A673 (cell line): Measurements from ENCODE around the gene CYB561D2. TPM values are rescaled to one million over a fixed set of nuclear protein-coding genes. Genes with fewer than 3 reads are reported as not detected.

Experiments used
- BruUV-seq: library from RNA; stranded (reverse); fragments of 400-500 nt; replicated peaks from 2 replicates; lab custom pipeline; 2021; lab: Mats Ljungman, UMichigan
- CTCF ChIA-PET: fragments of 300-600 bp; sonication (Branson Sonifier 250); formaldehyde crosslinking; loops from one replicate; lab custom pipeline; 2022; ENCODE audit warnings: antibody characterized with exemption; lab: Charles Lee
- POLR2A ChIA-PET: fragments of 300-600 bp; sonication (Branson Sonifier 250); formaldehyde crosslinking; loops from one replicate; lab custom pipeline; 2022; ENCODE audit warnings: antibody characterized with exemption; ENCODE audit not compliant: low non-redundant PET; lab: Charles Lee
- DNase-seq: peaks from one replicate; pipeline ENCODE4 v3.0.0-alpha.2; 2015; ENCODE audit warnings: low spot score
- H3K27ac ChIP-seq: fragments of 200-600 bp; sonication (generic); 2 replicates; pipeline ENCODE4 v1.5.1; 2016; ENCODE audit warnings: mixed run types, low read depth, mild to moderate bottlenecking, mixed read lengths, antibody characterized with exemption, low read length; ENCODE audit not compliant: poor library complexity, severe bottlenecking
- H3K27me3 ChIP-seq: fragments of 200-600 bp; sonication (generic); replicated peaks from 2 replicates; pipeline ENCODE4 v1.6.1; 2017; ENCODE audit warnings: mixed run types, low read depth, mild to moderate bottlenecking, mixed read lengths, antibody characterized with exemption, low read length; ENCODE audit not compliant: insufficient read depth, poor library complexity
- H3K36me3 ChIP-seq: fragments of 200-600 bp; sonication (generic); 2 replicates; pipeline ENCODE4 v1.6.1; 2016; ENCODE audit warnings: mixed run types, mild to moderate bottlenecking, mixed read lengths, antibody characterized with exemption, low read length; ENCODE audit not compliant: insufficient read depth, poor library complexity, severe bottlenecking
- H3K4me1 ChIP-seq: fragments of 200-600 bp; sonication (generic); 2 replicates; pipeline ENCODE4 v1.6.1; 2017; ENCODE audit warnings: mixed run types, mild to moderate bottlenecking, mixed read lengths, antibody characterized with exemption, low read length; ENCODE audit not compliant: insufficient read depth, poor library complexity, severe bottlenecking
- H3K4me3 ChIP-seq: fragments of 200-600 bp; sonication (generic); 2 replicates; pipeline ENCODE4 v1.5.1; 2016; ENCODE audit warnings: low read depth, mixed run types, mild to moderate bottlenecking, mixed read lengths, low read length; ENCODE audit not compliant: poor library complexity, severe bottlenecking
- H3K9me3 ChIP-seq: fragments of 200-600 bp; sonication (generic); 2 replicates; pipeline ENCODE4 v1.6.1; 2016; ENCODE audit warnings: mixed run types, low read depth, mild to moderate bottlenecking, mixed read lengths, antibody characterized with exemption, low read length; ENCODE audit not compliant: poor library complexity, severe bottlenecking
- CTCF ChIP-seq: fragments of 300-800, 200-600 bp; sonication (generic); conservative IDR thresholded peaks from 2 replicates; pipeline ENCODE4 v1.5.1; 2017; ENCODE audit warnings: low read depth, mild to moderate bottlenecking, antibody characterized with exemption, low read length, moderate library complexity, mixed read lengths
- EZH2 ChIP-seq: fragments of 200-600 bp; sonication (generic); IDR thresholded peaks from 2 replicates; pipeline ENCODE4 v1.6.1; 2017; ENCODE audit warnings: borderline replicate concordance, low read depth, mild to moderate bottlenecking, mixed read lengths, antibody characterized with exemption, low read length; ENCODE audit not compliant: poor library complexity, severe bottlenecking
- intact Hi-C: fragments of 100-400 bp; cut with micrococcal nuclease; formaldehyde crosslinking; loops from one replicate; pipeline ENCODE4 v1.10.0; 2022; ENCODE audit not compliant: unreplicated experiment
- total RNA-seq: library from RNA; stranded (reverse); gene quantifications from 2 replicates; pipeline ENCODE4 v1.2.3, GENCODE V29; 2021

Gene CYB561D2
- total RNA-seq, 1 experiment from 2014 or later = 8.2 TPM

GRCh38 chr3:50358911-50359759, 8.5 kb downstream of the CYB561D2 start, which contains the start of gene TMEM115:
Gene TMEM115, minus strand, starts transcription at chr3:50359521. Its CDS starts 458 bp downstream, at chr3:50359063.
- Histone ChIP-seq H3K27ac (peak within 1 kb of the TSS; percentile 76), H3K4me1 (no peaks in the 10 kb centered on the region), H3K36me3 (peaks cover 2% of the 10 kb centered on the region), H3K4me3 (peak within 1 kb of the TSS; percentile 72), H3K27me3 (no peaks in the 10 kb centered on the region), H3K9me3 (no peaks in the 10 kb centered on the region)
- TF ChIP-seq EZH2 (no peak), CTCF (no peak)
- DNase-seq = peak; percentile 96
- CTCF ChIA-PET = interaction anchor here (0.5 kb wide), 1 partner anchor 101 kb away, joined by 3 read pairs; no protein-coding TSS in a partner anchor
- TSS peak; percentile 60 for BruUV-seq
- POLR2A ChIA-PET = no interaction called here
- intact Hi-C loops = no loop called here

- no peak for TF ChIP-seq EZH2
- TF ChIP-seq CTCF = no peak
- no peak for DNase-seq
- Histone ChIP-seq H3K4me1 (no peaks in the 10 kb centered on the region), H3K9me3 (no peaks in the 10 kb centered on the region), H3K27ac (no peak overlapping the region), H3K36me3 (no peaks in the 10 kb centered on the region), H3K27me3 (no peaks in the 10 kb centered on the region), H3K4me3 (peak overlapping the region; percentile 72)
- no TSS peak for BruUV-seq
- POLR2A ChIA-PET = no interaction called here
- intact Hi-C loops = no loop called here
- CTCF ChIA-PET = no interaction called here
Observed at GRCh38 chr3:50359760-50360110, 9.1 kb downstream of the CYB561D2 start.

- Histone ChIP-seq H3K4me1 (no peaks in the 10 kb centered on the region), H3K27me3 (no peaks in the 10 kb centered on the region), H3K4me3 (peak overlapping the region; percentile 45), H3K27ac (no peak overlapping the region), H3K9me3 (no peaks in the 10 kb centered on the region), H3K36me3 (no peaks in the 10 kb centered on the region)
- CTCF ChIA-PET = no interaction called here
- intact Hi-C loops = loop anchor here (5.0 kb wide), 1 partner anchor 248 kb away; the partner anchor contains the start of gene CISH
- POLR2A ChIA-PET = no interaction called here
- no peak for DNase-seq
- no TSS peak for BruUV-seq
- TF ChIP-seq CTCF (no peak), EZH2 (no peak)
Observed at GRCh38 chr3:50364573-50365079, 14.0 kb downstream of the CYB561D2 start.
